SK-N-SH treated with all-trans-retinoic acid at 6 μM for 48 hours (cell line): Measurements from ENCODE around the gene CLDN18.

Source experiments
- ATAC-seq: fragments of 200-7000 bp; cut with Tn5 transposase; 3 replicates; pipeline ENCODE4 v1.9.1; 2020; ENCODE audit warnings: mild to moderate bottlenecking, moderate library complexity
- ARNTL ChIP-seq: fragments of 450-650 bp; formaldehyde crosslinking; IDR thresholded peaks from 2 replicates; pipeline ENCODE4 v1.5.0; 2020; ENCODE audit warnings: low read depth, mild to moderate bottlenecking, moderate library complexity, borderline replicate concordance
- CREB5 ChIP-seq: fragments of 250-450 bp; sonication (Bioruptor Pico); IDR thresholded peaks from 2 replicates; pipeline ENCODE4 v1.5.1; 2020; ENCODE audit warnings: low read depth, mild to moderate bottlenecking, moderate library complexity
- CSDC2 ChIP-seq: fragments of 250-450 bp; sonication (Bioruptor Pico); IDR thresholded peaks from 2 replicates; pipeline ENCODE4 v1.5.0; 2020; ENCODE audit warnings: mild to moderate bottlenecking, moderate library complexity
- ESRRG ChIP-seq: fragments of 250-450 bp; sonication (Bioruptor Pico); IDR thresholded peaks from 2 replicates; pipeline ENCODE4 v1.6.1; 2021; ENCODE audit warnings: mild to moderate bottlenecking
- GLIS3 ChIP-seq: fragments of 250-450 bp; sonication (Bioruptor Pico); IDR thresholded peaks from 2 replicates; pipeline ENCODE4 v1.5.0; 2020; ENCODE audit warnings: mild to moderate bottlenecking, moderate library complexity
- OSR1 ChIP-seq: fragments of 250-450 bp; sonication (Bioruptor Pico); IDR thresholded peaks from 2 replicates; pipeline ENCODE4 v1.8.0; 2022; ENCODE audit warnings: moderate library complexity, mild to moderate bottlenecking, inconsistent platforms
- PPARA ChIP-seq: fragments of 250-450 bp; sonication (Bioruptor Pico); IDR thresholded peaks from 2 replicates; pipeline ENCODE4 v1.5.0; 2020; ENCODE audit warnings: mild to moderate bottlenecking, borderline replicate concordance
- RARB ChIP-seq: fragments of 250-450 bp; sonication (Bioruptor Pico); IDR thresholded peaks from 2 replicates; pipeline ENCODE4 v1.8.0; 2021; ENCODE audit warnings: mild to moderate bottlenecking, moderate library complexity
- SNAI2 ChIP-seq: fragments of 250-450 bp; sonication (Bioruptor Pico); IDR thresholded peaks from 2 replicates; pipeline ENCODE4 v1.5.0; 2020; ENCODE audit warnings: mild to moderate bottlenecking, moderate library complexity
- TCF4 ChIP-seq: fragments of 250-450 bp; sonication (Bioruptor Pico); IDR thresholded peaks from 2 replicates; pipeline ENCODE4 v1.8.0; 2021; ENCODE audit warnings: mild to moderate bottlenecking, moderate library complexity, borderline replicate concordance
- TOX ChIP-seq: fragments of 250-450 bp; sonication (Bioruptor Pico); IDR thresholded peaks from 2 replicates; pipeline ENCODE4 v1.8.0; 2021; ENCODE audit warnings: mild to moderate bottlenecking, moderate library complexity, borderline replicate concordance
- TSHZ2 ChIP-seq: fragments of 250-450 bp; sonication (Bioruptor Pico); IDR thresholded peaks from 2 replicates; pipeline ENCODE4 v1.5.0; 2020; ENCODE audit warnings: mild to moderate bottlenecking, moderate library complexity
- ZC3H10 ChIP-seq: fragments of 250-450 bp; sonication (Bioruptor Pico); IDR thresholded peaks from 2 replicates; pipeline ENCODE4 v1.5.1; 2021; ENCODE audit warnings: mild to moderate bottlenecking, moderate library complexity
- ZFP3 ChIP-seq: fragments of 250-450 bp; sonication (Bioruptor Pico); IDR thresholded peaks from 2 replicates; pipeline ENCODE4 v1.5.0; 2020; ENCODE audit warnings: mild to moderate bottlenecking, moderate library complexity
- ZFP30 ChIP-seq: fragments of 450-650 bp; formaldehyde crosslinking; IDR thresholded peaks from 2 replicates; pipeline ENCODE4 v1.5.0; 2022; ENCODE audit warnings: mild to moderate bottlenecking, moderate library complexity
- ZNF565 ChIP-seq: fragments of 450-650 bp; formaldehyde crosslinking; conservative IDR thresholded peaks from 2 replicates; pipeline ENCODE4 v1.5.0; 2020; ENCODE audit warnings: low read depth, mild to moderate bottlenecking, moderate library complexity
- ZNF8 ChIP-seq: fragments of 450-650 bp; formaldehyde crosslinking; IDR thresholded peaks from 2 replicates; pipeline ENCODE4 v1.5.0; 2020; ENCODE audit warnings: mild to moderate bottlenecking, moderate library complexity
- TF ChIP-seq, protein P1 (sequence below): fragments of 250-450 bp; sonication (Bioruptor Pico); IDR thresholded peaks from 2 replicates; pipeline ENCODE4 v1.8.0; 2021; ENCODE audit warnings: low read depth, mild to moderate bottlenecking, moderate library complexity, borderline replicate concordance
- TF ChIP-seq, protein P2 (sequence below): fragments of 250-450 bp; sonication (Bioruptor Pico); IDR thresholded peaks from 2 replicates; pipeline ENCODE4 v1.5.1; 2021; ENCODE audit warnings: mild to moderate bottlenecking, moderate library complexity
- TF ChIP-seq, protein P3 (sequence below): fragments of 250-450 bp; sonication (Bioruptor Pico); IDR thresholded peaks from 2 replicates; pipeline ENCODE4 v1.8.0; 2020; ENCODE audit warnings: mild to moderate bottlenecking, moderate library complexity, borderline replicate concordance

Gene CLDN18

GRCh38 chr3:138033202-138033691 is 23.3 kb downstream of the CLDN18 start:
- ATAC-seq: no peak

GRCh38 chr3:138034918-138035317 is 25.0 kb downstream of the CLDN18 start:
- ATAC-seq: no peak
- TF ChIP-seq SNAI2 (CRISPR knock-in tag) (no peak), RARB (CRISPR knock-in tag) (no peak), ZFP30 (CRISPR knock-in tag) (no peak), TOX (CRISPR knock-in tag) (no peak), ESRRG (CRISPR knock-in tag) (no peak), OSR1 (no peak), GLIS3 (CRISPR knock-in tag) (no peak), ARNTL (CRISPR knock-in tag) (no peak)
- TF ChIP-seq, protein P1, sequence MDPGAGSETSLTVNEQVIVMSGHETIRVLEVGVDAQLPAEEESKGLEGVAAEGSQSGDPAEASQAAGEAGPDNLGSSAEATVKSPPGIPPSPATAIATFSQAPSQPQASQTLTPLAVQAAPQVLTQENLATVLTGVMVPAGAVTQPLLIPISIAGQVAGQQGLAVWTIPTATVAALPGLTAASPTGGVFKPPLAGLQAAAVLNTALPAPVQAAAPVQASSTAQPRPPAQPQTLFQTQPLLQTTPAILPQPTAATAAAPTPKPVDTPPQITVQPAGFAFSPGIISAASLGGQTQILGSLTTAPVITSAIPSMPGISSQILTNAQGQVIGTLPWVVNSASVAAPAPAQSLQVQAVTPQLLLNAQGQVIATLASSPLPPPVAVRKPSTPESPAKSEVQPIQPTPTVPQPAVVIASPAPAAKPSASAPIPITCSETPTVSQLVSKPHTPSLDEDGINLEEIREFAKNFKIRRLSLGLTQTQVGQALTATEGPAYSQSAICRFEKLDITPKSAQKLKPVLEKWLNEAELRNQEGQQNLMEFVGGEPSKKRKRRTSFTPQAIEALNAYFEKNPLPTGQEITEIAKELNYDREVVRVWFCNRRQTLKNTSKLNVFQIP (CRISPR knock-in tag): no peak
- TF ChIP-seq, protein P2, sequence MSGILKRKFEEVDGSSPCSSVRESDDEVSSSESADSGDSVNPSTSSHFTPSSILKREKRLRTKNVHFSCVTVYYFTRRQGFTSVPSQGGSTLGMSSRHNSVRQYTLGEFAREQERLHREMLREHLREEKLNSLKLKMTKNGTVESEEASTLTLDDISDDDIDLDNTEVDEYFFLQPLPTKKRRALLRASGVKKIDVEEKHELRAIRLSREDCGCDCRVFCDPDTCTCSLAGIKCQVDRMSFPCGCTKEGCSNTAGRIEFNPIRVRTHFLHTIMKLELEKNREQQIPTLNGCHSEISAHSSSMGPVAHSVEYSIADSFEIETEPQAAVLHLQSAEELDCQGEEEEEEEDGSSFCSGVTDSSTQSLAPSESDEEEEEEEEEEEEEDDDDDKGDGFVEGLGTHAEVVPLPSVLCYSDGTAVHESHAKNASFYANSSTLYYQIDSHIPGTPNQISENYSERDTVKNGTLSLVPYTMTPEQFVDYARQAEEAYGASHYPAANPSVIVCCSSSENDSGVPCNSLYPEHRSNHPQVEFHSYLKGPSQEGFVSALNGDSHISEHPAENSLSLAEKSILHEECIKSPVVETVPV (CRISPR knock-in tag): no peak

More at GRCh38 chr3:138033202-138033691, 23.3 kb downstream of the CLDN18 start:
- TF ChIP-seq PPARA (CRISPR knock-in tag) (no peak), ZFP3 (CRISPR knock-in tag) (no peak), ZNF8 (CRISPR knock-in tag) (no peak), TSHZ2 (CRISPR knock-in tag) (no peak), CSDC2 (CRISPR knock-in tag) (no peak), ESRRG (CRISPR knock-in tag) (no peak), TOX (CRISPR knock-in tag) (no peak), SNAI2 (CRISPR knock-in tag) (no peak), CREB5 (CRISPR knock-in tag) (no peak), ZNF565 (no peak), TCF4 (CRISPR knock-in tag) (no peak), ZC3H10 (CRISPR knock-in tag) (no peak), GLIS3 (CRISPR knock-in tag) (no peak)
- TF ChIP-seq, protein P1 (CRISPR knock-in tag): no peak
- TF ChIP-seq, protein P3, sequence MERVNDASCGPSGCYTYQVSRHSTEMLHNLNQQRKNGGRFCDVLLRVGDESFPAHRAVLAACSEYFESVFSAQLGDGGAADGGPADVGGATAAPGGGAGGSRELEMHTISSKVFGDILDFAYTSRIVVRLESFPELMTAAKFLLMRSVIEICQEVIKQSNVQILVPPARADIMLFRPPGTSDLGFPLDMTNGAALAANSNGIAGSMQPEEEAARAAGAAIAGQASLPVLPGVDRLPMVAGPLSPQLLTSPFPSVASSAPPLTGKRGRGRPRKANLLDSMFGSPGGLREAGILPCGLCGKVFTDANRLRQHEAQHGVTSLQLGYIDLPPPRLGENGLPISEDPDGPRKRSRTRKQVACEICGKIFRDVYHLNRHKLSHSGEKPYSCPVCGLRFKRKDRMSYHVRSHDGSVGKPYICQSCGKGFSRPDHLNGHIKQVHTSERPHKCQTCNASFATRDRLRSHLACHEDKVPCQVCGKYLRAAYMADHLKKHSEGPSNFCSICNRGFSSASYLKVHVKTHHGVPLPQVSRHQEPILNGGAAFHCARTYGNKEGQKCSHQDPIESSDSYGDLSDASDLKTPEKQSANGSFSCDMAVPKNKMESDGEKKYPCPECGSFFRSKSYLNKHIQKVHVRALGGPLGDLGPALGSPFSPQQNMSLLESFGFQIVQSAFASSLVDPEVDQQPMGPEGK (CRISPR knock-in tag): no peak
- TF ChIP-seq, protein P2 (CRISPR knock-in tag): no peak
